Colonic mucosa (tissue), 4 donors: ENCODE data around the gene RFK. TPM values are rescaled to one million over a fixed set of nuclear protein-coding genes. Genes with fewer than 3 reads are reported as not detected.

Experiments used
- DNase-seq: peaks from one replicate; pipeline ENCODE4 v3.0.0-alpha.2; 2020
- H3K27ac ChIP-seq: fragments of 200-600 bp; one replicate; pipeline ENCODE4 v1.8.0; 2021
- H3K27me3 ChIP-seq: fragments of 200-600 bp; one replicate; pipeline ENCODE4 v1.8.0; 2021
- H3K36me3 ChIP-seq: fragments of 200-600 bp; one replicate; pipeline ENCODE4 v1.8.0; 2021
- H3K4me1 ChIP-seq: fragments of 200-600 bp; one replicate; pipeline ENCODE4 v1.8.0; 2021; ENCODE audit warnings: mild to moderate bottlenecking
- H3K4me3 ChIP-seq: fragments of 200-600 bp; one replicate; pipeline ENCODE4 v1.8.0; 2021
- H3K9ac ChIP-seq, 2 donors: one replicate each; pipeline ENCODE4 v1.7.0; 2013; ENCODE audit warnings: control low read depth in 2 of 2, low read depth in 2 of 2, low read length in 2 of 2
- H3K9me3 ChIP-seq: fragments of 200-600 bp; one replicate; pipeline ENCODE4 v1.8.0; 2021
- intact Hi-C: fragments of 100-400 bp; cut with DNase I; formaldehyde crosslinking; loops from one replicate; pipeline ENCODE4 v1.14.1; 2022
- total RNA-seq, 2 donors: library from RNA; stranded (reverse); fragmentation: NEBNext Ultra II Directional in 1 of 2; extraction: Animal tissue kit (Norgen Biotek cat#: 25700) in 1 of 2; gene quantifications; one replicate each; pipeline ENCODE4 v1.2.1, GENCODE V29; 2021
- TF ChIP-seq, protein P1 (sequence below): fragments of 200-600 bp; IDR thresholded peaks from one replicate; pipeline ENCODE4 v1.8.0; 2022; ENCODE audit warnings: antibody characterized with exemption, mild to moderate bottlenecking
- donor health status: healthy.
- donor health status: DM: no; HTN: no; CAD: no.
- donor health status: DM: no; HTN: no; CAD: no.

Gene RFK
- total RNA-seq, 2 donors from 2014 or later, result 28.1 to 59.4 TPM

DNA sequence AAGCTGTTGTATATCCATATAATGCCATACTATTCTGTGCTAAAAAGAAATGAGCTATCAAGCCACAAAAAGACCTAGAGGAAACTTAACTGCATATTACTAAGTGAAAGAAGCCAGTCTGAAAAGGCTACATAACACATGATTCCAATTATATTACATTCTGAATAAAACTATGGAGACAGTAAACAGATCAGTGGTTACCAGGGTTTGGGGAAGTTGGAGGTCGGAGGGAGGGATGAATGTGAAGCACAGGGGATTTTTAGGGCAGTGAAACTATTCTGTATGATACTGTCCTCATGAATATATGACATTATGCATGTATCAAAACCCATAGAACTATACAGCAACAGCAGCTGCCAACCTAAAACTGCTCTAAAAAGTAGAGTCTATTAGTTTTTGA lies 5.6 kb upstream of the RFK start:
- H3K27me3 ChIP-seq, result no peaks in the 10 kb centered on the region
- intact Hi-C loops, result no loop called here

DNA sequence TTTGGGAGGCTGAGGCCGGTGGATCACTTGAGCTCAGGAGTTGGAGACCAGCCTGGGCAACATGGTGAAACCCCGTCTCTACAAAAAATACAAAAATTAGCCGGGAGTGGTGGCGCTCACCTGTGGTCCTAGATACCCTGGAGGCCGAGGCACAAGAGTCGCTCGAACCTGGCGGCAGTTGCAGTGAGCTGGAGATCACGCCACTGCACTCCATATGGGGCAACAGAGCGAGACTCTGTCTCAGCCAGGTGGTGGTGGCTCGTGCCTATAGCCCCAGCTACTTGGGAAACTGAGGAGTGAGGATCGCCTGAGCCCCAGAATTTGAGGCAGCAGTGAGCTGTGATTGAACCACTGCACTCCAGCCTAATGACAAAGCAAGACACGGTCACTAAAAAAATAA lies 2.4 kb upstream of the RFK start:
- Histone ChIP-seq H3K9ac (no peak overlapping the region), H3K27ac (no peak overlapping the region), H3K4me3 (no peak overlapping the region), H3K4me1 (peaks cover 3% of the 10 kb centered on the region), H3K9me3 (no peaks in the 10 kb centered on the region), H3K36me3 (no peaks in the 10 kb centered on the region), H3K27me3 (no peaks in the 10 kb centered on the region)
- TF ChIP-seq, protein P1, sequence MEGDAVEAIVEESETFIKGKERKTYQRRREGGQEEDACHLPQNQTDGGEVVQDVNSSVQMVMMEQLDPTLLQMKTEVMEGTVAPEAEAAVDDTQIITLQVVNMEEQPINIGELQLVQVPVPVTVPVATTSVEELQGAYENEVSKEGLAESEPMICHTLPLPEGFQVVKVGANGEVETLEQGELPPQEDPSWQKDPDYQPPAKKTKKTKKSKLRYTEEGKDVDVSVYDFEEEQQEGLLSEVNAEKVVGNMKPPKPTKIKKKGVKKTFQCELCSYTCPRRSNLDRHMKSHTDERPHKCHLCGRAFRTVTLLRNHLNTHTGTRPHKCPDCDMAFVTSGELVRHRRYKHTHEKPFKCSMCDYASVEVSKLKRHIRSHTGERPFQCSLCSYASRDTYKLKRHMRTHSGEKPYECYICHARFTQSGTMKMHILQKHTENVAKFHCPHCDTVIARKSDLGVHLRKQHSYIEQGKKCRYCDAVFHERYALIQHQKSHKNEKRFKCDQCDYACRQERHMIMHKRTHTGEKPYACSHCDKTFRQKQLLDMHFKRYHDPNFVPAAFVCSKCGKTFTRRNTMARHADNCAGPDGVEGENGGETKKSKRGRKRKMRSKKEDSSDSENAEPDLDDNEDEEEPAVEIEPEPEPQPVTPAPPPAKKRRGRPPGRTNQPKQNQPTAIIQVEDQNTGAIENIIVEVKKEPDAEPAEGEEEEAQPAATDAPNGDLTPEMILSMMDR, result no peak
- no peak for DNase-seq
- intact Hi-C loops, result no loop called here

More for the DNA sequence above, 5.6 kb upstream of the RFK start:
- Histone ChIP-seq H3K4me3 (no peak overlapping the region), H3K9ac (no peak overlapping the region), H3K4me1 (peaks cover 3% of the 10 kb centered on the region), H3K9me3 (no peaks in the 10 kb centered on the region), H3K36me3 (no peaks in the 10 kb centered on the region), H3K27ac (no peak overlapping the region)
- TF ChIP-seq, protein P1, result no peak
- DNase-seq, result no peak

DNA sequence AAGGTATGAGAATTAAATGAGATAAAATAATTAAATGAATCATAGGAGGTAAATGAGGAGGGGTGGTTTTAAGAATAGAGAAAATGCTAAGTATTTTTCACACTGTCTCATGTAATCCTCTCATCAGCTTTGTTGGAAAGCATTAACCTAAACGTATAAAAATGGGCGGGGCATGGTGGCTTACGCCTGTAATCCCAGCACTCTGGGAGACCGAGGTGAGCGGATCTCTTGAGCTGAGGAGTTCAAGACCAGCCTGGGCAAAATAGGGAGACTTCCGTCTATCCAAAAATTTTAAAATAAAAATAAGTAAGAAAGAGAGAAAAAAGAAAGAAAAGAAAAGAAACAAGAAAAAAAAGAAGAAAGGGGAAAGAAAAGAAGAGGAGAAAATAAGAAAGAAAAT lies 1.9 kb upstream of the RFK start:
- H3K27me3 ChIP-seq, result no peaks in the 10 kb centered on the region

DNA sequence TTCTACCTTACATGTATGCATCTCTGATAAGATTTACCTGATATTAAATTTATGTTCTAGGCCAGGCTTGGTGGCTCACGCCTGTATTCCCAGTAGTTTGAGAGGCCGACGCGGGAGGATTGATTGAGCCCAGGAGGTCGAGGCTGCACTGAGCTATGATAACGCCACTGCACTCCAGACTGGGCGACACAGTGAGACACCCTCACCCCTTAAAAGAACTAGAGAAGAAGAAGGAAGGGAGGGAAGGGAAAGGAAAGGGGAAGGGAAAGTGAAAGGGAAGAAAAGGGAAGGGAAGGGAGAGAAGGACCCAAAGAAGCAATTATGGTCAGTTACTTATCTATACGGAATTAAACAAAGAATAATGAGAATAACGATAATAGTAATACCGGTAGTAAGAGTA lies 1.2 kb upstream of the RFK start:
- DNase-seq, result no peak
- H3K9ac ChIP-seq, result peak overlapping the region; percentile 6 to 79
- H3K27ac ChIP-seq, result peak overlapping the region; percentile 92
- no peaks in the 10 kb centered on the region for H3K27me3 ChIP-seq
- intact Hi-C loops, result no loop called here
- peaks cover 3% of the 10 kb centered on the region for H3K4me1 ChIP-seq
- H3K9me3 ChIP-seq, result no peaks in the 10 kb centered on the region
- peak overlapping the region; percentile 78 for H3K4me3 ChIP-seq
- TF ChIP-seq, protein P1, result no peak
- no peaks in the 10 kb centered on the region for H3K36me3 ChIP-seq

More for the DNA sequence above, 1.9 kb upstream of the RFK start:
- no peak overlapping the region for H3K9ac ChIP-seq
- H3K9me3 ChIP-seq, result no peaks in the 10 kb centered on the region
- intact Hi-C loops, result no loop called here
- no peak overlapping the region for H3K27ac ChIP-seq
- DNase-seq, result no peak
- TF ChIP-seq, protein P1, result no peak
- peaks cover 3% of the 10 kb centered on the region for H3K4me1 ChIP-seq
- no peak overlapping the region for H3K4me3 ChIP-seq
- H3K36me3 ChIP-seq, result no peaks in the 10 kb centered on the region

DNA sequence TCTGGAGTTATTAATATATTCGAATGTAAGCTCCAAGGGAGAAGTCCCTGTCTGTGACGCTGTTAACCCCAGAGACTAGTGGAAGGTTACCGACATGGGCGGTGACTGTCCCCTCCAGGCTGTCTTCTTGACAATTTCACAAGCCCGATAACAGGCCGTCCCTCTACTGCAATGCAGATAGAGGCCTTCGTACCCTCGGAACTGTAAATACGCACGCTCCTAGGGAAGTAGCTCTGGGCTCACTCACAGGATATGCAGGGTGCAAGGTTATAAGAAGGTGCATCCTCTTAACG lies 680 bp upstream of the RFK start:
- Histone ChIP-seq H3K27ac (peak overlapping the region; percentile 92), H3K9ac (peak overlapping the region; percentile 46 to 79), H3K9me3 (no peaks in the 10 kb centered on the region), H3K4me3 (peak overlapping the region; percentile 78), H3K4me1 (peaks cover 3% of the 10 kb centered on the region), H3K36me3 (no peaks in the 10 kb centered on the region), H3K27me3 (no peaks in the 10 kb centered on the region)
- intact Hi-C loops, result no loop called here
- TF ChIP-seq, protein P1, result no peak
- peak; percentile 70 for DNase-seq

DNA sequence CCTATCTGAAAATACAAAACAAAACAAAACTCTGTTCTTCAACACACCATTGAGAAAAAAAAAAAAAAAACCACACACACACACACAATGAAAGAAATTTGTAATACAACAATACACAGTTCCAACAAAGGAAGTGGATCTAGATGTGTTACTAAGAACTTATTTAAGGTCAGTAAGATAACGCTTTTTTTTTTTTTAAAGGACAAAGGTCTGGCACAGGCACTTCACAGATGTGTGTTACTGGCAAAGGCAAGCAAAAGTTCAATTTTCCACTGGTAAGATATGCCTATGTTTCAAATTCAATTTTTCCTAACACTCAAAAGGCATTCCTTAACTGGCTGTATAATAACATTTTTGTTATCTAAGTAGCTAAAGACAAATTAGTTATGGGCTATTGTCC lies 3.6 kb downstream of the RFK start:
- Histone ChIP-seq H3K4me1 (peaks cover under 1% of the 10 kb centered on the region), H3K27me3 (no peaks in the 10 kb centered on the region), H3K9ac (no peak overlapping the region), H3K27ac (no peak overlapping the region), H3K9me3 (no peaks in the 10 kb centered on the region), H3K36me3 (peaks cover 4% of the 10 kb centered on the region), H3K4me3 (no peak overlapping the region)
- DNase-seq, result no peak
- TF ChIP-seq, protein P1, result no peak
- intact Hi-C loops, result no loop called here
